ENCODE measurements around the gene CCDC78. TPM values are rescaled to one million over a fixed set of nuclear protein-coding genes. Genes with fewer than 3 reads are reported as not detected.

Gene CCDC78
- polyA plus RNA-seq, 1 donor from 2014 or later, result 10.7 TPM

DNA sequence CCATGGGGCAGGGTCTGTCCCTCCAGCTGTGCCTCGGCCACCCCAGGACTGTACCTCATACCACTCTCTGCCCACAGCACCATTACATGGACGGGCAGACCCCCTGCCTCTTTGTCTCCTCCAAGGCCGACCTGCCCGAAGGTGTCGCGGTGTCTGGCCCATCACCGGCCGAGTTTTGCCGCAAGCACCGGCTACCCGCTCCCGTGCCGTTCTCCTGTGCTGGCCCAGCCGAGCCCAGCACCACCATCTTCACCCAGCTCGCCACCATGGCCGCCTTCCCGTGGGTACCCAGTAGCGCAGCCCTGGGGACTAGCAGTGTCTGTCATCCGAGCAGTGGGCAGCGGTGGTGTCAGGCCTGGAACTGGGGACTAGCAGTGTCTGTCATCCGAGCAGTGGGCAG, 53.4 kb downstream of the CCDC78 start:
- no peak overlapping the region for H2AFZ ChIP-seq (ENCODE audit: low read depth, low read length)
- peaks cover 3% of the 10 kb centered on the region for H3K27me3 ChIP-seq (ENCODE audit: insufficient read depth, low read depth, low read length)
- H3K4me2 ChIP-seq (ENCODE audit: low read length), result no peak overlapping the region
- no peak overlapping the region for H3K27ac ChIP-seq (ENCODE audit: low read length)
- H3K9ac ChIP-seq (ENCODE audit: low read length), result no peak overlapping the region
- TF ChIP-seq RAD21 (conservative IDR thresholded peaks at IDR 0.05), result no peak
- TF ChIP-seq, protein P1, sequence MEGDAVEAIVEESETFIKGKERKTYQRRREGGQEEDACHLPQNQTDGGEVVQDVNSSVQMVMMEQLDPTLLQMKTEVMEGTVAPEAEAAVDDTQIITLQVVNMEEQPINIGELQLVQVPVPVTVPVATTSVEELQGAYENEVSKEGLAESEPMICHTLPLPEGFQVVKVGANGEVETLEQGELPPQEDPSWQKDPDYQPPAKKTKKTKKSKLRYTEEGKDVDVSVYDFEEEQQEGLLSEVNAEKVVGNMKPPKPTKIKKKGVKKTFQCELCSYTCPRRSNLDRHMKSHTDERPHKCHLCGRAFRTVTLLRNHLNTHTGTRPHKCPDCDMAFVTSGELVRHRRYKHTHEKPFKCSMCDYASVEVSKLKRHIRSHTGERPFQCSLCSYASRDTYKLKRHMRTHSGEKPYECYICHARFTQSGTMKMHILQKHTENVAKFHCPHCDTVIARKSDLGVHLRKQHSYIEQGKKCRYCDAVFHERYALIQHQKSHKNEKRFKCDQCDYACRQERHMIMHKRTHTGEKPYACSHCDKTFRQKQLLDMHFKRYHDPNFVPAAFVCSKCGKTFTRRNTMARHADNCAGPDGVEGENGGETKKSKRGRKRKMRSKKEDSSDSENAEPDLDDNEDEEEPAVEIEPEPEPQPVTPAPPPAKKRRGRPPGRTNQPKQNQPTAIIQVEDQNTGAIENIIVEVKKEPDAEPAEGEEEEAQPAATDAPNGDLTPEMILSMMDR (IDR thresholded peaks at IDR 0.05; ENCODE audit: poor library complexity, severe bottlenecking), result no peak
- TF ChIP-seq POLR2AphosphoS5 (IDR thresholded peaks at IDR 0.05), result no peak
- TF ChIP-seq MXI1 (conservative IDR thresholded peaks at IDR 0.05; ENCODE audit: poor library complexity, severe bottlenecking), result no peak
- no peak for TF ChIP-seq SMC3 (conservative IDR thresholded peaks at IDR 0.05; ENCODE audit: poor library complexity)
- no peak for TF ChIP-seq TAF1 (IDR thresholded peaks at IDR 0.05; ENCODE audit: low read depth)
- TF ChIP-seq EZH2 (IDR thresholded peaks at IDR 0.05; ENCODE audit: borderline replicate concordance, insufficient read depth, low read length, poor library complexity, severe bottlenecking), result no peak
- H3K79me2 ChIP-seq (replicated peaks; ENCODE audit: insufficient read depth, low read length), result peaks cover 9% of the 10 kb centered on the region
- no peak overlapping the region for H3K4me3 ChIP-seq (ENCODE audit: low read length)
- no peaks in the 10 kb centered on the region for H3K36me3 ChIP-seq (ENCODE audit: insufficient read depth, low read length)
- no peaks in the 10 kb centered on the region for H3K9me2 ChIP-seq (ENCODE audit: insufficient read depth, low read length)
- no peaks in the 10 kb centered on the region for H3F3A ChIP-seq (ENCODE audit: insufficient read depth, low read length, poor library complexity, severe bottlenecking)
- H3K9me3 ChIP-seq (ENCODE audit: low read length), result no peaks in the 10 kb centered on the region
- no peaks in the 10 kb centered on the region for H4K20me1 ChIP-seq (ENCODE audit: insufficient read depth)

Small RNA genes lying within 50 kb of the gene (small RNA-seq; reads per million reads assigned to genes)
- 0 reads per million in 3 experiments for gene MIR662

Other genes with a start within 250 kb of the CCDC78 start
- 11.5 and 15.6 TPM in 2 replicates for gene CAPN15, start 198.7 kb downstream of the CCDC78 start, polyA plus RNA-seq
- gene PRR35, start 166.0 kb downstream of the CCDC78 start, polyA plus RNA-seq, result not detected in 2 replicates
- not detected in 2 replicates for gene NHLRC4, start 159.4 kb downstream of the CCDC78 start, polyA plus RNA-seq
- gene PIGQ, start 156.5 kb downstream of the CCDC78 start, polyA plus RNA-seq, result 69.2 and 78.8 TPM in 2 replicates
- gene RAB40C, start 136.4 kb downstream of the CCDC78 start, polyA plus RNA-seq, result 40.7 and 44.5 TPM in 2 replicates
- gene WFIKKN1, start 95.5 kb downstream of the CCDC78 start, polyA plus RNA-seq, result 0.43 and 1.1 TPM in 2 replicates
- 127 and 128 TPM in 2 replicates for gene METTL26, start 90.1 kb downstream of the CCDC78 start, polyA plus RNA-seq
- 29.1 and 54.1 TPM in 2 replicates for gene MCRIP2, start 84.6 kb downstream of the CCDC78 start, polyA plus RNA-seq
- gene WDR90, start 77.1 kb downstream of the CCDC78 start, polyA plus RNA-seq, result 30.0 and 32.1 TPM in 2 replicates
- 132 and 192 TPM in 2 replicates for gene RHOT2, start 58.3 kb downstream of the CCDC78 start, polyA plus RNA-seq
- 7.2 and 10.8 TPM in 2 replicates for gene RHBDL1, start 50.8 kb downstream of the CCDC78 start, polyA plus RNA-seq
- 120 and 151 TPM in 2 replicates for gene STUB1, start 46.0 kb downstream of the CCDC78 start, polyA plus RNA-seq
- 44.7 and 51.6 TPM in 2 replicates for gene JMJD8, start 42.1 kb downstream of the CCDC78 start, polyA plus RNA-seq
- 23.0 and 28.8 TPM in 2 replicates for gene WDR24, start 36.0 kb downstream of the CCDC78 start, polyA plus RNA-seq
- 3.4 and 6.1 TPM in 2 replicates for gene FBXL16, start 20.6 kb downstream of the CCDC78 start, polyA plus RNA-seq
- gene METRN, start 11.3 kb downstream of the CCDC78 start, polyA plus RNA-seq, result 37.6 and 56.1 TPM in 2 replicates
- 73.4 and 98.7 TPM in 2 replicates for gene ANTKMT, start 5.3 kb downstream of the CCDC78 start, polyA plus RNA-seq
- 28.3 and 37.6 TPM in 2 replicates for gene HAGHL, start 663 bp upstream of the CCDC78 start, polyA plus RNA-seq
- gene CIAO3, start 14.6 kb upstream of the CCDC78 start, polyA plus RNA-seq, result 57.8 and 62.4 TPM in 2 replicates
- gene MSLN, start 34.3 kb upstream of the CCDC78 start, polyA plus RNA-seq, result 0.40 and 0.63 TPM in 2 replicates
- gene RPUSD1, start 61.9 kb upstream of the CCDC78 start, polyA plus RNA-seq, result 42.4 and 44.8 TPM in 2 replicates
- gene CHTF18, start 62.2 kb upstream of the CCDC78 start, polyA plus RNA-seq, result 25.7 and 31.2 TPM in 2 replicates
- gene GNG13, start 74.3 kb upstream of the CCDC78 start, polyA plus RNA-seq, result not detected in 2 replicates
- 9.2 and 16.2 TPM in 2 replicates for gene LMF1, start 244.5 kb upstream of the CCDC78 start, polyA plus RNA-seq

All from neural cell (in vitro differentiated cells).